ENCODE results near the gene FBXO10. TPM values are rescaled to one million over a fixed set of nuclear protein-coding genes. Genes with fewer than 3 reads are reported as not detected.

Gene FBXO10
- total and polyA plus RNA-seq, 2 of the 8 experiments (the other 6 are each of a cell fraction or from before 2014, with no cell fraction given), result 13.1 to 13.9 TPM

GRCh38 chr9:37498457-37498856 is 77.7 kb downstream of the FBXO10 start (continued):
- TF ChIP-seq SP1 (IDR thresholded peaks at IDR 0.05; ENCODE audit: low read depth, low read length), result no peak
- no peak for TF ChIP-seq SIN3A (conservative IDR thresholded peaks at IDR 0.05 in 1 of 2, IDR thresholded peaks at IDR 0.05 in 1 of 2; ENCODE audit: low read depth in 1 of 2, low read length in 2 of 2)
- no peak for TF ChIP-seq YY1 (IDR thresholded peaks at IDR 0.05; ENCODE audit: low read depth, low read length)
